MM.1S (cell line): Measurements from ENCODE around the gene DPYSL4.

ENCODE experiments used
- CTCF ChIP-seq: fragments of 300-600 bp; sonication (generic); IDR thresholded peaks from 2 replicates; pipeline ENCODE4 v1.5.1; 2016; ENCODE audit warnings: antibody characterized with exemption, low read length, mixed read lengths
- EZH2 ChIP-seq: fragments of 300-600 bp; sonication (generic); optimal IDR thresholded peaks from 2 replicates; pipeline ENCODE3; 2017; ENCODE audit warnings: low read depth, mild to moderate bottlenecking, antibody characterized with exemption, low read length, mixed read lengths

GRCh38 chr10:132154931-132155330 is 31.8 kb upstream of the DPYSL4 start:
- TF ChIP-seq CTCF (no peak), EZH2 (no peak)
